IMR-90 (cell line): Measurements from ENCODE around the gene SEMA6A. TPM values are rescaled to one million over a fixed set of nuclear protein-coding genes. Genes with fewer than 3 reads are reported as not detected.

Source experiments
- ATAC-seq: fragments of 200-7000 bp; cut with Tn5 transposase; 2 replicates; pipeline ENCODE4 v1.9.1; 2020; ENCODE audit warnings: low read depth, mild to moderate bottlenecking, moderate library complexity
- BruUV-seq: library from RNA; stranded (reverse); fragments of 400-500 nt; replicated peaks from 2 replicates; lab custom pipeline; 2021; lab: Mats Ljungman, UMichigan
- CTCF ChIA-PET: fragments of 300-600 bp; formaldehyde crosslinking; extraction: SDS; loops from one replicate; lab custom pipeline; 2021; ENCODE audit warnings: antibody characterized with exemption; lab: Yijun Ruan, JAX
- POLR2A ChIA-PET: fragments of 300-600 bp; sonication (Branson Sonifier 250); formaldehyde crosslinking; loops from one replicate; lab custom pipeline; 2022; ENCODE audit warnings: antibody characterized with exemption; ENCODE audit not compliant: unreplicated experiment; lab: Charles Lee
- DNase-seq: peaks from one replicate; pipeline ENCODE4 v3.0.0; 2013
- H2AFZ ChIP-seq: replicated peaks from 2 replicates; pipeline ENCODE3; 2013; ENCODE audit warnings: low read length, mild to moderate bottlenecking; ENCODE audit not compliant: poor library complexity
- H2AK5ac ChIP-seq: 2 replicates; pipeline ENCODE4 v1.6.1; 2013; ENCODE audit warnings: low read depth, low read length, inconsistent platforms
- H2AK9ac ChIP-seq: replicated peaks from 2 replicates; pipeline ENCODE3; 2013; ENCODE audit warnings: mild to moderate bottlenecking, low read depth, low read length, moderate library complexity; ENCODE audit not compliant: poor library complexity
- H2BK120ac ChIP-seq: 2 replicates; pipeline ENCODE4 v1.6.1; 2013; ENCODE audit warnings: low read depth, low read length, inconsistent platforms
- H2BK15ac ChIP-seq: 3 replicates; pipeline ENCODE4 v1.6.1; 2013; ENCODE audit warnings: low read depth, low read length, inconsistent platforms
- H2BK20ac ChIP-seq: 2 replicates; pipeline ENCODE4 v1.6.1; 2013; ENCODE audit warnings: low read depth, mild to moderate bottlenecking, inconsistent platforms, low read length, moderate library complexity
- H2BK5ac ChIP-seq: 2 replicates; pipeline ENCODE4 v1.6.1; 2013; ENCODE audit warnings: mild to moderate bottlenecking, low read depth, low read length, inconsistent platforms; ENCODE audit not compliant: poor library complexity, severe bottlenecking
- H3K14ac ChIP-seq: replicated peaks from 2 replicates; pipeline ENCODE4 v1.6.1; 2013; ENCODE audit warnings: low read depth, low read length, inconsistent platforms
- H3K18ac ChIP-seq: 2 replicates; pipeline ENCODE4 v1.6.1; 2013; ENCODE audit warnings: low read depth, low read length, control low read depth
- H3K23ac ChIP-seq: 2 replicates; pipeline ENCODE4 v1.6.1; 2013; ENCODE audit warnings: low read depth, low read length, inconsistent platforms
- H3K27ac ChIP-seq: 2 replicates; pipeline ENCODE4 v1.5.1; 2013; ENCODE audit warnings: mild to moderate bottlenecking, control low read depth, low read length; ENCODE audit not compliant: insufficient read depth
- H3K27me3 ChIP-seq: 2 replicates; pipeline ENCODE4 v1.6.1; 2013; ENCODE audit warnings: low read length; ENCODE audit not compliant: control insufficient read depth, insufficient read depth
- H3K36me3 ChIP-seq: 2 replicates; pipeline ENCODE4 v1.6.1; 2013; ENCODE audit warnings: low read length, mixed read lengths; ENCODE audit not compliant: control insufficient read depth, insufficient read depth
- H3K4ac ChIP-seq: 2 replicates; pipeline ENCODE4 v1.6.1; 2013; ENCODE audit warnings: low read depth, low read length, inconsistent platforms
- H3K4me1 ChIP-seq: 2 replicates; pipeline ENCODE4 v1.6.1; 2013; ENCODE audit warnings: low read length, mixed read lengths; ENCODE audit not compliant: control insufficient read depth, insufficient read depth
- H3K4me2 ChIP-seq: 2 replicates; pipeline ENCODE4 v1.6.1; 2013; ENCODE audit warnings: low read depth, mild to moderate bottlenecking, control low read depth, low read length, moderate library complexity
- H3K4me3 ChIP-seq: 2 replicates; pipeline ENCODE4 v1.5.1; 2013; ENCODE audit warnings: low read depth, mild to moderate bottlenecking, control low read depth, low read length, moderate library complexity; ENCODE audit not compliant: insufficient read depth
- H3K56ac ChIP-seq: 2 replicates; pipeline ENCODE4 v1.6.1; 2013; ENCODE audit warnings: low read length, inconsistent platforms; ENCODE audit not compliant: insufficient read depth; ENCODE audit errors: extremely low read depth
- H3K79me1 ChIP-seq, 2 experiments: 2 replicates each; pipeline ENCODE4 v1.6.1; 2013; ENCODE audit warnings: low read length in 2 of 2, inconsistent platforms in 1 of 2, low read depth in 1 of 2
- H3K9ac ChIP-seq: 2 replicates; pipeline ENCODE4 v1.6.1; 2013; ENCODE audit warnings: low read depth, low read length, control low read depth
- H3K9me1 ChIP-seq: 2 replicates; pipeline ENCODE4 v1.6.1; 2013; ENCODE audit warnings: low read length, inconsistent platforms; ENCODE audit not compliant: insufficient read depth
- H3K9me3 ChIP-seq: 2 replicates; pipeline ENCODE4 v1.6.1; 2013; ENCODE audit warnings: low read length; ENCODE audit not compliant: control insufficient read depth, insufficient read depth
- H4K20me1 ChIP-seq: 2 replicates; pipeline ENCODE4 v1.6.1; 2013; ENCODE audit warnings: low read length, inconsistent platforms; ENCODE audit not compliant: insufficient read depth
- H4K5ac ChIP-seq: 2 replicates; pipeline ENCODE4 v1.6.1; 2013; ENCODE audit warnings: mild to moderate bottlenecking, low read depth, low read length, control low read depth
- H4K8ac ChIP-seq, 2 experiments: 2 replicates each; pipeline ENCODE4 v1.6.1; 2013; ENCODE audit warnings: low read depth in 2 of 2, low read length in 2 of 2, control low read depth in 1 of 2, inconsistent platforms in 1 of 2
- H4K91ac ChIP-seq: 2 replicates; pipeline ENCODE4 v1.6.1; 2013; ENCODE audit warnings: low read depth, low read length, inconsistent platforms; ENCODE audit not compliant: insufficient read depth
- CHD1 ChIP-seq: IDR thresholded peaks from 2 replicates; pipeline ENCODE4 v1.6.1; 2012; ENCODE audit warnings: low read depth, low read length, improper control_type of control experiment
- FOS ChIP-seq: fragments of 150-350 bp; IDR thresholded peaks from 2 replicates; pipeline ENCODE4 v1.6.1; 2016; ENCODE audit warnings: low read depth, low read length
- MAZ ChIP-seq: IDR thresholded peaks from 2 replicates; pipeline ENCODE4 v1.6.1; 2012; ENCODE audit warnings: low read depth, mild to moderate bottlenecking, low read length, improper control_type of control experiment, moderate library complexity, borderline replicate concordance
- MXI1 ChIP-seq: IDR thresholded peaks from 2 replicates; pipeline ENCODE4 v1.6.1; 2012; ENCODE audit warnings: low read depth, mild to moderate bottlenecking, low read length, moderate library complexity, borderline replicate concordance
- NFE2L2 ChIP-seq: fragments of 150-350 bp; IDR thresholded peaks from 2 replicates; pipeline ENCODE4 v1.6.1; 2016; ENCODE audit warnings: low read depth, mild to moderate bottlenecking, low read length
- POLR2A ChIP-seq: IDR thresholded peaks from 2 replicates; pipeline ENCODE4 v1.6.1; 2012; ENCODE audit warnings: mild to moderate bottlenecking, low read depth, low read length
- RCOR1 ChIP-seq: IDR thresholded peaks from 2 replicates; pipeline ENCODE4 v1.6.1; 2012; ENCODE audit warnings: mild to moderate bottlenecking, low read length, improper control_type of control experiment; ENCODE audit not compliant: insufficient replicate concordance
- WGBS, 2 experiments: methylation state at CpG; one replicate each; pipeline versions ENCODE4 v1.1.5 to v1.1.7; 2013; ENCODE audit warnings: missing lambda C conversion rate in 2 of 2; ENCODE audit not compliant: insufficient read length in 1 of 2; ENCODE audit errors: extremely low coverage in 2 of 2; 5-methylcytosine and 5-hydroxymethylcytosine counted together
- dilution Hi-C: fragments of 300-500 bp; cut with HindIII; formaldehyde crosslinking; loops from one replicate; pipeline ENCODE4 v1.14.3; 2018; ENCODE audit warnings: low sequenced_read_pairs; ENCODE audit not compliant: unreplicated experiment
- in situ Hi-C: fragments of 300-500 bp; cut with MboI; formaldehyde crosslinking; loops from 3 replicates; pipeline ENCODE4 v1.14.3; 2019; ENCODE audit warnings: low sequenced_read_pairs, inconsistent platforms, mixed read lengths
- intact Hi-C: fragments of 100-400 bp; cut with micrococcal nuclease; formaldehyde crosslinking; loops from 2 replicates; pipeline ENCODE4 v1.10.0; 2022
- polyA plus RNA-seq, 3 experiments: library from polyadenylated mRNA; depleted of rRNA; stranded (reverse); fragments of >200 nt; gene quantifications; 2 replicates each; pipeline ENCODE4 v1.2.3, GENCODE V29; 2012; ENCODE audit warnings: low replicate concordance in 1 of 3
- total RNA-seq: library from RNA; depleted of rRNA; stranded (reverse); fragments of >200 nt; gene quantifications from 2 replicates; pipeline ENCODE4 v1.2.3, GENCODE V29; 2012
- TF ChIP-seq, protein P1 (sequence below): fragments of 150-350 bp; IDR thresholded peaks from 2 replicates; pipeline ENCODE4 v1.6.1; 2016; ENCODE audit warnings: low read depth, mild to moderate bottlenecking, low read length, moderate library complexity, borderline replicate concordance
- TF ChIP-seq, protein P2 (sequence below): conservative IDR thresholded peaks from 2 replicates; pipeline ENCODE4 v1.5.1; 2012; ENCODE audit warnings: mild to moderate bottlenecking, low read depth, low read length, improper control_type of control experiment

SEMA6A gene
- total and polyA plus RNA-seq, 2 of the 4 experiments (the other 2 are of a cell fraction): 0.27 to 0.36 TPM

DNA sequence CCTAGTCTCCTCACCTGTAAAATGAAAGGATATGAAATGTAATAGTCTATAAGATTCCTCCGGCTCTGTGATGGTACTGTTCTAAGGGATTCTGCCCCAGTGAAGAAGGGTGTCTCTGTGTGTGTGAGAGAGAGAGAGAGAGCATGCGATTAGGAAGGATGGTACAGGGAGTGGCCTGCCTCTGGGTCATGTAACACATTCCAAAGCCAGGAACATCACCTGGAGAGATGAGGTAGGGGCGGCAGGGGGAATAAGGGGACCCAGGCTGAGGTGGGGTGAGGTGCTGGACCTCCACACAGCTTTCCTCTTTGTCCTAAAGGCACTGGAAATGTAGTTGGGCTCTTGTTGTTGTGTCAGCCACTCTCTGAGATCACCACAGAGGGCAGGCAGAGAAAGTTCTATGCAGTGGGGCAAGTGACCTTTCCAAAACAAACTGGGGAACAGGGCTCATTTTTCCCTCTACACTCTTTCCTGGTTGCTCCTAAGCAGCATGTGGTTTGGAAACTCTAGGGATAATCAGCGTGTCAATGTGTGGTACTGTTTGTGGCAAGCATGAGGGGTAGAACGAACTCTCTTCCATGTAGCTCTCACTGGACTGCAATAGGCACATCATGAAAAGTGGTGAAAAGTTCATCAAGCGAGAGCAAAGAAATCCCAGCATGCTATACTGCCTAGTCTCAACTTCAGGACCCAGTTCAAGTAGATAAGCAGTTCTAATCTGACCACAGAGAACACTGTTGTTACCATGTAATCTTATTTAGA, 65.0 kb downstream of the SEMA6A start:
- dilution Hi-C loops (no loop called here), intact Hi-C loops (no loop called here), in situ Hi-C loops (no loop called here)
- Histone ChIP-seq H2BK120ac (no peak overlapping the region), H3K27me3 (peaks cover 7% of the 10 kb centered on the region), H4K20me1 (no peaks in the 10 kb centered on the region), H3K9me1 (no peaks in the 10 kb centered on the region), H2BK20ac (no peak overlapping the region), H3K4me1 (peaks cover 2% of the 10 kb centered on the region; the same call in 1 of the 2 replicates), H3K9me3 (no peaks in the 10 kb centered on the region), H3K56ac (no peak overlapping the region), H3K27ac (no peak overlapping the region), H4K8ac (no peak overlapping the region), H2BK15ac (no peak overlapping the region), H3K23ac (no peak overlapping the region), H4K5ac (no peak overlapping the region), H3K4me2 (no peak overlapping the region), H3K18ac (no peak overlapping the region), H3K4me3 (no peak overlapping the region), H3K4ac (no peak overlapping the region), H3K9ac (no peak overlapping the region), H4K91ac (no peak overlapping the region), H3K79me1 (no peaks in the 10 kb centered on the region), H3K36me3 (no peaks in the 10 kb centered on the region), H2BK5ac (no peak overlapping the region), H2AFZ (no peak overlapping the region), H3K14ac (no peak overlapping the region), H2AK5ac (no peak overlapping the region), H2AK9ac (no peak overlapping the region)
- ChIA-PET POLR2A (no interaction called here), CTCF (no interaction called here)
- WGBS, 2 experiments: 100% methylated on average over 1 of the region's 6 CpGs; no CpG with 5 or more reads in 1 of the 2 experiments
- TF ChIP-seq CHD1: no peak
- TF ChIP-seq, protein P1, sequence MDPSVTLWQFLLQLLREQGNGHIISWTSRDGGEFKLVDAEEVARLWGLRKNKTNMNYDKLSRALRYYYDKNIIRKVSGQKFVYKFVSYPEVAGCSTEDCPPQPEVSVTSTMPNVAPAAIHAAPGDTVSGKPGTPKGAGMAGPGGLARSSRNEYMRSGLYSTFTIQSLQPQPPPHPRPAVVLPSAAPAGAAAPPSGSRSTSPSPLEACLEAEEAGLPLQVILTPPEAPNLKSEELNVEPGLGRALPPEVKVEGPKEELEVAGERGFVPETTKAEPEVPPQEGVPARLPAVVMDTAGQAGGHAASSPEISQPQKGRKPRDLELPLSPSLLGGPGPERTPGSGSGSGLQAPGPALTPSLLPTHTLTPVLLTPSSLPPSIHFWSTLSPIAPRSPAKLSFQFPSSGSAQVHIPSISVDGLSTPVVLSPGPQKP: no peak
- no peak for TF ChIP-seq RCOR1
- no peak for TF ChIP-seq FOS
- TF ChIP-seq MAZ: no peak
- TF ChIP-seq MXI1: no peak
- TF ChIP-seq, protein P2, sequence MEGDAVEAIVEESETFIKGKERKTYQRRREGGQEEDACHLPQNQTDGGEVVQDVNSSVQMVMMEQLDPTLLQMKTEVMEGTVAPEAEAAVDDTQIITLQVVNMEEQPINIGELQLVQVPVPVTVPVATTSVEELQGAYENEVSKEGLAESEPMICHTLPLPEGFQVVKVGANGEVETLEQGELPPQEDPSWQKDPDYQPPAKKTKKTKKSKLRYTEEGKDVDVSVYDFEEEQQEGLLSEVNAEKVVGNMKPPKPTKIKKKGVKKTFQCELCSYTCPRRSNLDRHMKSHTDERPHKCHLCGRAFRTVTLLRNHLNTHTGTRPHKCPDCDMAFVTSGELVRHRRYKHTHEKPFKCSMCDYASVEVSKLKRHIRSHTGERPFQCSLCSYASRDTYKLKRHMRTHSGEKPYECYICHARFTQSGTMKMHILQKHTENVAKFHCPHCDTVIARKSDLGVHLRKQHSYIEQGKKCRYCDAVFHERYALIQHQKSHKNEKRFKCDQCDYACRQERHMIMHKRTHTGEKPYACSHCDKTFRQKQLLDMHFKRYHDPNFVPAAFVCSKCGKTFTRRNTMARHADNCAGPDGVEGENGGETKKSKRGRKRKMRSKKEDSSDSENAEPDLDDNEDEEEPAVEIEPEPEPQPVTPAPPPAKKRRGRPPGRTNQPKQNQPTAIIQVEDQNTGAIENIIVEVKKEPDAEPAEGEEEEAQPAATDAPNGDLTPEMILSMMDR: no peak
- no peak for TF ChIP-seq POLR2A
- no peak for TF ChIP-seq NFE2L2
- DNase-seq (no peak), ATAC-seq (no peak)
- BruUV-seq: no TSS peak
